Stimulated activated naive CD8-positive, alpha-beta T cell treated with anti-CD3 and anti-CD28 coated beads, Interleukin-15, Interleukin-2, amounts not matched to agents 100 ng/mL and 50 ng/mL, for 24 hours (primary cell): ENCODE data around the gene IRF2BP2.
A peak's percentile ranks its signal among the peaks of the same experiment; 100 is the strongest.

Source experiments
- H3K27ac Mint-ChIP-seq: one replicate; pipeline ENCODE4 v1.8.0; 2021; ENCODE audit warnings: mild to moderate bottlenecking, mixed read lengths
- H3K27me3 Mint-ChIP-seq: one replicate; pipeline ENCODE4 v1.8.0; 2021; ENCODE audit warnings: mixed read lengths
- H3K36me3 Mint-ChIP-seq: one replicate; pipeline ENCODE4 v1.8.0; 2021; ENCODE audit warnings: low read depth, mixed read lengths
- H3K4me1 Mint-ChIP-seq: one replicate; pipeline ENCODE4 v1.8.0; 2021; ENCODE audit warnings: low read depth, mixed read lengths
- H3K4me3 Mint-ChIP-seq: one replicate; pipeline ENCODE4 v1.8.0; 2021; ENCODE audit warnings: mild to moderate bottlenecking, mixed read lengths
- H3K9me3 Mint-ChIP-seq: one replicate; pipeline ENCODE4 v1.8.0; 2021; ENCODE audit warnings: mixed read lengths

Gene IRF2BP2

DNA sequence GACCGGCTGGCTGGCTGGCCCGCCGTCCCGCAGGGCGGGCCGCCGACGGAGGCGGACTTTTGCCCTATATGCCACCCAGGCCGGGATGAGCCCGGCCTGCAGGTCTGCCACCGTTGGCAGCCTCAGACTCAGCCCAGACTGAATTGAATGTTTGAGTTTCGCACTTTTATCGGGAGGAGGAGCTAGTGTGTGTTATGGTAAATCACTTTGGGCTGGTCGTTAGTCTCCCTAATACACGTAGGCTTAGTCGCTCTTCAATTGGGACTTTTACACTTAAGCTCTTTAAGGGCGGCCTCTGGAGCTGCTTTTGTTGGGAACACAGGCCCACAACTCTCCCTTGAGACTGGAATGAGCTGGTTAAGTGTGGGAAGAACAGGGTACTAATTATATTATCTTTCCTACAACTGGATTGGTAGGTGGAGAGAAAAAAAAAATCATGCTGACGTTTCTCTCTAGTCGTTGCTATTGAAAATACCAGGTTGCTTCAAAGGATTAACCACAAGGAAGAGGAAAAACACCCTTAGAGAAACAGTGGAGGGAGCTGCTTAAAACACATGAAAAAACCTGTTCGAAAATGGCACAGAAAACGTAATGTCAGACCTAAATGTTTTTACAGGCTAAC lies 1.4 kb upstream of the IRF2BP2 start:
- H3K4me3 Mint-ChIP-seq: peak overlapping the region; percentile 74
- peak overlapping the region; percentile 100 for H3K27ac Mint-ChIP-seq
- H3K9me3 Mint-ChIP-seq: no peaks in the 10 kb centered on the region

DNA sequence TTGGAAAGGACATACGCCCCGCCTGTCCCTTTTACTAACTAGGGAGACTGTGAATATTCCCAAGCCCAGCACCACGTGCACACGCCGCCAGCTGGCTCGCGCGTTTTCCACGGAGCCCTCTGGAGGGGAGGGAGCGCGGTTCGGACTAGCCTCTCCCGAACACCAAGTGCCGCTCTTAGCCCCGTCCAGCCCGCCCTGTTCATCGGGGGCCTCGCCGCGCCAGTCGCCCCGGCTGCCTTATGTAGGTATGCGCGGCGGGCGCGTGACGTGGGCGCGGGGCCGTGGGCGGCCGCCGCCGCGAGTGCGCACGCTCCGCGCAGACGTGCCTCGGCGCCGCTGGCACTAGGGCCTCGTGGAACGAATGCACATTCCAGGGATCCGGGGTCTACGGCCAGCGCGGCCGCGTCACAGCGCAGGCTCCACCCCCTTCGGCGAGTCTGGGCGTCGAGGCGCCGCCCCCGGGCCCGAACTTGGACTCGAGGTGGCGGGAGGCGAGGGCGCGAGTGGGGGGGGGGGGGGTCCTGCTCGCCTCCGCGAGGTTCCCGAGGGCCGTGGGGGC lies 767 bp upstream of the IRF2BP2 start:
- Mint-ChIP-seq H3K4me3 (peak overlapping the region; percentile 94), H3K4me1 (peaks cover 56% of the 10 kb centered on the region), H3K9me3 (no peaks in the 10 kb centered on the region), H3K27ac (peak overlapping the region; percentile 99), H3K36me3 (peaks cover 31% of the 10 kb centered on the region), H3K27me3 (no peaks in the 10 kb centered on the region)

More for the DNA sequence above, 1.4 kb upstream of the IRF2BP2 start:
- Mint-ChIP-seq H3K27me3 (no peaks in the 10 kb centered on the region), H3K4me1 (peaks cover 51% of the 10 kb centered on the region), H3K36me3 (peaks cover 25% of the 10 kb centered on the region)

DNA sequence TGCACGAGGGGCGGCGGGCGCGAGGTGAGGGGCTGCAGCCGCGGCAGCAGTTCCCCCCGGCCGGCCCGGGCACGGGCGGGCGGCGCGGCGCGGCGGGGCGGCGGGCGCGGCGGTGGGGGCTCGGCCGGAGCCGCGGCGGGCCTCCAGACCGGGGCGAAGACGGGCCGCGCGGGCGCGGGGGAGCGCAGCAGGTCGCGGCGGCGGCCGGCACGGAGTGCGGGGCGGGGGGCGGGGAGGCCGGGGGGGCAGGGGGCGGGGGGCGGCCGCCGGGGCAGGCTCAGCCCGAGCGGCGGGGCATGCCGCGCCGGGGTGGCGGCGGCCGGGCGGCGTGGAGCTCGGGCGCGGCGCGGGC lies 311 bp downstream of the IRF2BP2 start:
- H3K9me3 Mint-ChIP-seq: no peaks in the 10 kb centered on the region

DNA sequence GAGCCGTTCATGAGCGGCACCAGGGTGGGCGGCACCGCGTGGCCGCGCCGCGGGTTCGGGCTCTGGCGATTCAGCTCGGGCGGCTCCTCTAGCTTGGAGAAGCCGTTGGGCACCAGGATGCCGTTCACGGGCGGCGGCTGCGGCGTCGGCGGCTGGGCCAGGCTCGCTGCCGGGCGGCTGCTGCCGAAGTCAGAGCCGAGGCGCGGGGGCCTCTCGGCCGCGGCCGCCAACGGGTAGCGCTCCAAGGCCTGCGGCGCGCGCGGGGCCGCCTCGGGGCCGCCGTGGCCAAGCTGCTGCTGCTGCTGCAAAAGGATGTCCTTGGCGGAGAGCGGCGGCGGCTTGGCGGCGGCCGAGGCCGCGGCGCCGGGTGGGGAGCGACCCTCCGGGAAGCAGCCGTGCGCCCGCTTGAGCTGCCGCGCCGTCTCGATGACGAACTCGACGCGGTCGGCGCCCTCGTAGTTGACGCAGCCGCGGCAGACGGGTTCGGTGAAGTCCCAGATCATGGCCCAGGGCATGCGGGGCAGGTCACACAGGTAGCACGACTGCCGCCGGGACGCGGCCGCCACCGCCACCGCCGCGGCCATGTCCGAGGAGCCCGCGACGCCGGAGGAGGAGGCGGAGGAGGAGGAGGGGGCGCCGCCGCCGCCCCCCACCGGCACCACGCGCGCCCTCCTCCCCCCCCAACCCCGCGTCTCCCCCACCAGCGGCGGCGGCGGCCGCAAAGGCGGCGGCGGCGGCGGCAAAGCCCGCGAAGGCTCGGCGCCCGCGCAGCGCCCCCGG lies 877 bp downstream of the IRF2BP2 start:
- Mint-ChIP-seq H3K36me3 (peaks cover 46% of the 10 kb centered on the region), H3K4me1 (peaks cover 67% of the 10 kb centered on the region)

More for the DNA sequence above, 311 bp downstream of the IRF2BP2 start:
- Mint-ChIP-seq H3K36me3 (peaks cover 41% of the 10 kb centered on the region), H3K27ac (peak overlapping the region; percentile 99), H3K4me3 (peak overlapping the region; percentile 94), H3K27me3 (no peaks in the 10 kb centered on the region), H3K4me1 (peaks cover 63% of the 10 kb centered on the region)

DNA sequence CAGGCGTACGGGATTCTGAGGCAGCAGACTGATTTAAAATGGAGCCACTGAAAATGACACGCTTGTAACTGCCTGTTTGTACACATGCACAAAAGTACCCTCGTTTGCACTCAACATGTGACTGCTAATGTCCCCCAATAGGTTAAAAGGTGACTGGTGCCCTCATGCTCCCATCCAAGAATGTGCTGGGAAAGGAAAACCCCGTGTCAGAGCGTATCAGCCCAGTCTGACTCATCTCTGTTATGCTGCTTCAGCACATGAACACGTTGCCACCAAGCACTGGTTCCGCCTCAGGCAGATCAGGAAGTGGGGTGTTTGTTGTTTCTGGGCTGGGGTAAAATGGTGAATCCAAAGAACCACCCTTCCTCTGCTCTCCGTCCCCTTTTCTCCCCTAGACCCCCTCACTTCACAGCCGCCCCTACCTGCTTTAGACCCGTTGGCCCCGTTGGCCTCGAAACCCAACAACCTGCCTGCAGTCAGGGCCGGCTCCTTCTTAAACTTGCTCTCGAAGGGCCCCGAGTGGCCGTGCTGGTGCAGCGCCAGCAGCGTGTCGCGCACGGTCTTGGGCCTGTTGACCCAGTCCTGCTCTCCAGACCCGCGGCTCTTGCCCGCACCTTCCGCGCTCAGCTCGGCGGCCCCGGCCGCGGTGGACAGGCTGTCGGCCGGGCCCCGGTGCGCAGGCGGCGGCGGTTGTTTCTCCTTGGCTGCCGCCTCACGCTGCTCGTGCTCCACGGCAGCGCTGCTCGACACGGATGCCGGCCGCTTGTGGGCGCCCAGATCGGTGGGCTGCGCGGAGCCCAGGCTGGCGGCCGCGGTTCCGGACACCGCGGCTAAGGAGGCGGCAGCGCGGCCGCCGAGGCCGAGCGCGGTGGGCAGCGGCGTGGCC lies 1.7 kb downstream of the IRF2BP2 start:
- peak overlapping the region; percentile 98 for H3K27ac Mint-ChIP-seq
- no peaks in the 10 kb centered on the region for H3K9me3 Mint-ChIP-seq
- H3K36me3 Mint-ChIP-seq: peaks cover 55% of the 10 kb centered on the region
- peaks cover 67% of the 10 kb centered on the region for H3K4me1 Mint-ChIP-seq
- H3K27me3 Mint-ChIP-seq: no peaks in the 10 kb centered on the region
- H3K4me3 Mint-ChIP-seq: peak overlapping the region; percentile 99

More for the DNA sequence above, 877 bp downstream of the IRF2BP2 start:
- Mint-ChIP-seq H3K27ac (peak overlapping the region; percentile 79), H3K9me3 (no peaks in the 10 kb centered on the region), H3K4me3 (peak overlapping the region; percentile 79), H3K27me3 (no peaks in the 10 kb centered on the region)

DNA sequence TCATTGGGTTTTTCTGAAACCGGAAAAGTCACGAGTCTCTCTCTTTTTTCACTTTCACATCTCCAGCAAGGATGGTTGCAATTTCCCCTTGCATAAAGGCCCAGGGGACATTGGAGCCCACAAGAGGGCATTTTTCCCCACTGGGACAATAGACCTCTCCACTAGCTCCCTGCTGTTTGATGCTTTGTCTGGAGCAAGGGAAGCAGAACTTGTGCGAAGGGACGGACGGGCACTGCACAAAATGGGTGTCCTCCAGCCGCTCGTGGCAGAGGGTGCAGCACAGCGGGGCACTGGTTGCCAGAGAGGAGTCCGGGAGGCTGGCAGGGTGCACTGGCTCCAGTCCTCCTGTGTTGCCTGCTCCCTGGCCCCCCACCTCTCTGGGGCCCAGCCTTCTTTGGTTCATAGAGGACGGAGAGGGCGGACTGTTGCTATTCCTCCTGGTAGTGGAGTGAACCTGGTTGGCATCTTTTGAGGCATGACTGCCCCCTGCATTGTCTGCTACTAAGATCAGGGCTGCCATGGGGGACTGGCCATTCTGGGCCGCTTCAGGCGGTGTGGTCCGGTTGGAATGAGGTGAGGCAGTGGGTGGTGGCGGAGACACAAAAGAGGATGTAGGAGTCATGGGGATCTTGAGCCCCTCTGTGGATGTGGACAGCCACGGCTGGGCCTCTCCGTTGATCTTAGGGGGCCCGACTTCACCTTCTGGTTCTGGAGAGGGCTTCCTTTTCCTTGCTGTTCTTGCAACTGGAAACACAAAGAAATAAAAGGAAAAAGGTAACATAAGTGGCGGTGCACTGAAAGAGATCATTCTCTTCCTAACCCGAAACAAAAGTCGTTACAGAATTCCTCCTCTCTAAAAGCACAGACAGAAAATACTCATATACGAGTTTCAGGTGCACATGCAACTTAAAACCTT lies 2.6 kb downstream of the IRF2BP2 start:
- Mint-ChIP-seq H3K27me3 (no peaks in the 10 kb centered on the region), H3K27ac (peak overlapping the region; percentile 98), H3K36me3 (peaks cover 64% of the 10 kb centered on the region), H3K9me3 (no peaks in the 10 kb centered on the region), H3K4me1 (peaks cover 67% of the 10 kb centered on the region), H3K4me3 (peak overlapping the region; percentile 99)

DNA sequence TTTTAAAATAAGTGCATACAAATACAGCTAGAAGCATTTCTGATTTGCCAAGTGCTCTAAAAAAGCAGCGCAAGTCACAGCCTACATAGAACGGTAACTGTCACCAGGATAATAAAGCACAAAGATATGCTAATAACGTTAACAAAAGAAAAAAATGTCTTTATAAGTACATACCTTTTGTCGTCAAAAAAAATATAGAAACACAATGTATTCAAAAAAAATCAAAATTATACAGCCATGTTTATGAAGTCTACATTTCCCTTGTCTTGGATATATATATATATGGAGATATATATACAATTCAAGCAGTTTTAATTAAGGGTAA lies 3.2 kb downstream of the IRF2BP2 start:
- no peaks in the 10 kb centered on the region for H3K27me3 Mint-ChIP-seq
- peaks cover 67% of the 10 kb centered on the region for H3K4me1 Mint-ChIP-seq
- peak overlapping the region; percentile 99 for H3K4me3 Mint-ChIP-seq
- peaks cover 68% of the 10 kb centered on the region for H3K36me3 Mint-ChIP-seq
- H3K9me3 Mint-ChIP-seq: no peaks in the 10 kb centered on the region
- peak overlapping the region; percentile 93 for H3K27ac Mint-ChIP-seq

DNA sequence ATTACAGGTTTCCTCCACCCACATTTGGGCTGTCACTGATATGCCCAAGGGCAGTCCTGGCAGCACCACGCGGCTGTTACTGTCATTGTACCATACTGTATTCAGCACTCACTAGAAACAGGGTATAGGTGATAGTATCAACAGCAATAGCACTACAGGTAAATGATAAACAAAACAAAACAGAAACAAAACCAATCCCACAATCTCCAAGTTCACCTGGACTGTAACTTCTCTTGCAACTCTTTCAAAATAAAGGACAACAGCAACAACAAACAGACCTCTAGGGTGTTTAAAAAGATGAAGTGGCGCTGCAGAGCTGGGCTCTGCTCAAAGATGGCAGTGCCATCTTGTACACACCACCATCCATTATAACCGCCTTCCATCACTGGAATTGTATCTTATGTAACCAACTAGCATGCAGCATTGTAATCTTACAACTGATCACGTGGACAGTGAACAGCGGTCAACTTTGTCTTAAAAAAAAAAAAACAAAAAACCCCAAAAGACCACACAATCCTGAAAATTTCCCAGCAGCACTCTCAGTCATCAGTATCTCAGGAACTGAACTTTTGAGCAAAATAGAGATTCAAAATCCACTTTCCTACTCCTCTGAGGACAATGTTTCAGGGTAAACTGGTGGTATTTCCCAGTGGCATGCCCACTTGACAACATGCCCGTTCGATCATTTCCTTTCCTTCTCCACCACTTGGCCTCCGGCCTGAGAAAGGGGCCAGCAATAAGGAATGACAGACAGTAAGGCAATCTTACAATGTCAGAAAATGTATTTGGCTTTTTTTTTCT lies 3.8 kb downstream of the IRF2BP2 start:
- peaks cover 67% of the 10 kb centered on the region for H3K4me1 Mint-ChIP-seq
- peaks cover 68% of the 10 kb centered on the region for H3K36me3 Mint-ChIP-seq
- no peaks in the 10 kb centered on the region for H3K9me3 Mint-ChIP-seq

DNA sequence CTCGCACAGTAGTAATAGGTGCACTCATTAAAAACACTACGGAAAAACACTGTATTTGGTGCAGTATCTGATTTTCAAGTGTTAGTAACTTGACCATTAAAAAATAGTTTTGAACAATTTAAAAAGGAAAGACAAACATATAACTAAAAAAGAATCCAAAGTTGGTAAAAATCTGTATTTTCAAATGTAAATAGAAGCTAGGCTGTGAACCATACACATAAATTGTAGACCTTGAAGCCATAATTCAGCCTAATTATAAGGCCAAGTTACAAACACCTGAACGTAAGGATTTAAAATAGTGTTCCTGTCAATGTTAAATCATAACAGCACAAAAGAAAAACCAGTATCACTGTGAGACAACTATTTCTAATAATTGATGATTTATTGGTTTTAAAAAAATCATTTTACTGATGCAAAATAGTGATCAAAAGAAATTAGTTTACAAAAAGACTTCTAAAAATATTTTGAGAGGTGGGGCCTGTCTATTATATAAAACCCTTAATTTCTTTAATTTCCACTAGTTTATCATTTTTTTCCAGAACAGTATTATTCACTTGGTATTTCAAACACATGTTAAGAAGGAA lies 4.5 kb downstream of the IRF2BP2 start:
- peak overlapping the region; percentile 93 for H3K27ac Mint-ChIP-seq
- H3K4me3 Mint-ChIP-seq: peak overlapping the region; percentile 99
- peaks cover 71% of the 10 kb centered on the region for H3K4me1 Mint-ChIP-seq
- no peaks in the 10 kb centered on the region for H3K27me3 Mint-ChIP-seq
- H3K9me3 Mint-ChIP-seq: no peaks in the 10 kb centered on the region
- peaks cover 67% of the 10 kb centered on the region for H3K36me3 Mint-ChIP-seq

More for the DNA sequence above, 3.8 kb downstream of the IRF2BP2 start:
- Mint-ChIP-seq H3K27me3 (no peaks in the 10 kb centered on the region), H3K27ac (peak overlapping the region; percentile 93), H3K4me3 (peak overlapping the region; percentile 99)

DNA sequence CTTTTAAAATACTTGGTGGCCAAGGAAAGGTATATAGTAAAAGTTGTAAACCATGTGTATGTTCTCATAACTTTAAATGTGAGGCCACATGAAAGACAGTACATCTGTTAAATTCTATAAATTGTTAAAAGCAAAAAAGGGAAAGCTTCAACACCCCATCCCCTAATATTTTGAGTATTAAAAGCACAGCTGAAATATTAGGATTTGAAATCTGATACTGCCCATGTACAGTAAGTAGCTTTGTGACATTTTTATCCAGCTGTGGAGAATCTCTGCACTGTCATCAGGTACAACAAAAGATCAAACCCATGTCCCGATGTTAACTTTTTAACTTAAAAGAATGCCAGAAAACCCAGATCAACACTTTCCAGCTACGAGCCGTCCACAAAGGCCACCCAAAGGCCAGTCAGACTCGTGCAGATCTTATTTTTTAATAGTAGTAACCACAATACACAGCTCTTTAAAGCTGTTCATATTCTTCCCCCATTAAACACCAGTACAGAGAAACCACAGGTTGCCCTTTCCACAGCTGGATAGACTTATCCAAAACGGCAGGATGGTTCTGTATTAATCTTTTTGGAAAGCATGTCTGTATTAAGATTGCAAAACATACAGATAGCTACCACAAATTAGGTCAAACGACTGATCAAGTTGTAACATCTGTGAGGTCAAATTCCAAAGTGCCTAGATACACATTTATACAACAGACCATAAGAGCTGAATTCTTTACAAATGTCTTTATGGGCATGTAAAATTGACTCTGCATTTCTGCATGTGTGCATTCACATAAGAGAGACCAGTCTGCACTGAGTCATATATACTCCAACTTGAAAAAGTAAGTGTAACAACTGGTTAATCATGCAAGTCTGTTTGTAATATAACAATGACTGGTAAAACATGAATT lies 5.2 kb downstream of the IRF2BP2 start:
- H3K4me3 Mint-ChIP-seq: peak overlapping the region; percentile 99
- peaks cover 73% of the 10 kb centered on the region for H3K4me1 Mint-ChIP-seq
- no peaks in the 10 kb centered on the region for H3K9me3 Mint-ChIP-seq
- peak overlapping the region; percentile 93 for H3K27ac Mint-ChIP-seq
- no peaks in the 10 kb centered on the region for H3K27me3 Mint-ChIP-seq
- H3K36me3 Mint-ChIP-seq: peaks cover 64% of the 10 kb centered on the region

DNA sequence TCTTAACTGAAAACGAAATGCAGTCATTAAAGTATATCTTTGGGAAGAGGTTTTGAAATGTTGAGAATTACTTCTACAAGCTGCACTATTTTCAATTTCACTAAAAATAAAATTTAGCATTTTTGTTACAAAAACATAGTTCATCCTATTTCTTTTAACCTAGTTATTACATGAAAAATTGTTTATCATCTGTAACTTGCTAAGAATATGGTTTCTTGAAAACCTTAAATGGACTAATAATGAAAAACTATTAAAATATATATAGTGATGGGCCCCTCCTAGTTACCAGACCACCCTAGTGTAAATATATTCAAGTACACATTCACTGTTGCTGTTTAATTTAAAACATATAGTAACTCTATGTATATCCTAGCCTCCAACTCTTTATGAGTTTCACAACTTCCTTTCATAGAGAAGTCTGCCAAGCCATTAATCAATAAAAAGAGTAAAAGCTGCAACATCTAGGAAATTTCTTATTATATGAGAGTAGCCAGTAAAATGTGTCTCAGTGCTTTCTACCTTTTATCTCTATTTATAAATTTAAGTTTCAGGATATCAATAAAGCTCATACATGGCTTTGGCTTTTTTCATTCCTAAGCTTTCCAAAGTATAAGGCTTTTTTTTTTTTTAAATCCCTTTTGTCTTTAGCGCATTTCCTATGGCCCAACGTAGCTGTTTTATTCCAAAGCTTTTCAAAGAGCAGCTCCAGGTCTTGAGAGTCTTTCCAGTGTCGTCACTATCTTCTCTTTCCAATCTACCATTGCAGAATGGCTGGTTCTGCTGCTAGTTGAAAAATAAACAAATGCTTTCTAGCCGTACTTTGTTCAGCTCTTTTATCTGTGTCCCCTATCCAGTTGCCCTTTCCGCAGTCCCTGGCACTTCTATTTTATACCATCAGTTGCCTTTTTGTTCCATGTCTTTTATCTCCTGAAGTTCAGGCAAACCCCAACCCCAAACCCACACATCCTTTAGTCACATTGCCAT lies 6.5 kb downstream of the IRF2BP2 start:
- H3K27ac Mint-ChIP-seq: peak overlapping the region; percentile 84
- no peaks in the 10 kb centered on the region for H3K27me3 Mint-ChIP-seq
- H3K4me1 Mint-ChIP-seq: peaks cover 85% of the 10 kb centered on the region
- H3K9me3 Mint-ChIP-seq: no peaks in the 10 kb centered on the region
- H3K4me3 Mint-ChIP-seq: peak overlapping the region; percentile 99
- peaks cover 64% of the 10 kb centered on the region for H3K36me3 Mint-ChIP-seq
